GM23338 (cell line): ENCODE measurements around the gene TTC5. TPM values are rescaled to one million over a fixed set of nuclear protein-coding genes. Genes with fewer than 3 reads are reported as not detected.
"Not testable (repeated sequence)": the region's sequence is repeated elsewhere in the genome, so short reads cannot be mapped to it uniquely, and the experiment has no call there.

Source experiments
- ATAC-seq: fragments of 200-7000 bp; cut with Tn5 transposase; 3 replicates; pipeline ENCODE4 v1.9.1; 2020
- DNase-seq: peaks from one replicate; pipeline ENCODE4 v3.0.0-alpha.2; 2015; ENCODE audit warnings: low spot score
- H2AFZ ChIP-seq: fragments of 200-600 bp; sonication (generic); 2 replicates; pipeline ENCODE4 v1.8.0; 2016; ENCODE audit warnings: antibody characterized with exemption, mild to moderate bottlenecking, moderate library complexity
- H3F3A ChIP-seq: fragments of 200-600 bp; sonication (generic); replicated peaks from 2 replicates; pipeline ENCODE4 v1.8.0; 2017; ENCODE audit warnings: antibody characterized with exemption, mixed run types, low read depth
- H3K27ac ChIP-seq: fragments of 200-600 bp; sonication (generic); 2 replicates; pipeline ENCODE4 v1.6.1; 2016; ENCODE audit warnings: low read depth
- H3K27me3 ChIP-seq: fragments of 200-600 bp; sonication (generic); 2 replicates; pipeline ENCODE4 v1.8.0; 2016; ENCODE audit warnings: mild to moderate bottlenecking, mixed run types, moderate library complexity; ENCODE audit not compliant: insufficient read depth
- H3K36me3 ChIP-seq: fragments of 200-600 bp; sonication (generic); 2 replicates; pipeline ENCODE4 v1.8.0; 2016; ENCODE audit warnings: mild to moderate bottlenecking; ENCODE audit not compliant: insufficient read depth
- H3K4me1 ChIP-seq: fragments of 200-600 bp; sonication (generic); 2 replicates; pipeline ENCODE4 v1.8.0; 2016; ENCODE audit warnings: mild to moderate bottlenecking, moderate library complexity; ENCODE audit not compliant: insufficient read depth
- H3K4me2 ChIP-seq: fragments of 200-600 bp; sonication (generic); 2 replicates; pipeline ENCODE4 v1.7.1; 2017; ENCODE audit warnings: mixed run types
- H3K4me3 ChIP-seq: fragments of 200-600 bp; sonication (generic); 2 replicates; pipeline ENCODE4 v1.6.1; 2016; ENCODE audit warnings: mixed run types
- H3K79me2 ChIP-seq: fragments of 200-600 bp; sonication (generic); replicated peaks from 2 replicates; pipeline ENCODE4 v1.8.0; 2017; ENCODE audit warnings: mild to moderate bottlenecking; ENCODE audit not compliant: insufficient read depth
- H3K9me2 ChIP-seq: fragments of 200-600 bp; sonication (generic); 2 replicates; pipeline ENCODE4 v1.8.0; 2017; ENCODE audit not compliant: insufficient read depth
- H4K20me1 ChIP-seq: fragments of 200-600 bp; sonication (generic); replicated peaks from 2 replicates; pipeline ENCODE4 v1.8.0; 2017; ENCODE audit warnings: mild to moderate bottlenecking; ENCODE audit not compliant: insufficient read depth
- H3K27ac Mint-ChIP-seq: 2 replicates; pipeline ENCODE4 v1.8.0; 2020; ENCODE audit warnings: inconsistent platforms, mild to moderate bottlenecking, moderate library complexity, mixed read lengths
- H3K27me3 Mint-ChIP-seq: 3 replicates; pipeline ENCODE4 v1.8.0; 2022; ENCODE audit warnings: low read depth, mild to moderate bottlenecking, moderate library complexity, mixed read lengths, inconsistent platforms; ENCODE audit not compliant: insufficient read depth, poor library complexity
- H3K36me3 Mint-ChIP-seq: 3 replicates; pipeline ENCODE4 v1.8.0; 2021; ENCODE audit warnings: low read depth, mild to moderate bottlenecking, inconsistent platforms, moderate library complexity, mixed read lengths
- H3K4me1 Mint-ChIP-seq: 3 replicates; pipeline ENCODE4 v1.8.0; 2020; ENCODE audit warnings: mild to moderate bottlenecking, inconsistent platforms, mixed read lengths
- H3K4me3 Mint-ChIP-seq: 3 replicates; pipeline ENCODE4 v1.8.0; 2021; ENCODE audit warnings: moderate library complexity, mild to moderate bottlenecking, inconsistent platforms, mixed read lengths
- H3K9me3 Mint-ChIP-seq: 3 replicates; pipeline ENCODE4 v1.8.0; 2020; ENCODE audit warnings: moderate library complexity, mild to moderate bottlenecking, inconsistent platforms, mixed read lengths
- CREB1 ChIP-seq: fragments of 250-450 bp; sonication (Bioruptor Pico); IDR thresholded peaks from 2 replicates; pipeline ENCODE4 v1.5.0; 2020; ENCODE audit warnings: low read depth, mild to moderate bottlenecking, moderate library complexity
- JUNB ChIP-seq: IDR thresholded peaks from one replicate; pipeline ENCODE4 v1.6.1; 2016; ENCODE audit warnings: antibody characterized with exemption; ENCODE audit not compliant: unreplicated experiment
- NANOG ChIP-seq: IDR thresholded peaks from 2 replicates; pipeline ENCODE4 v1.6.1; 2016; ENCODE audit warnings: antibody characterized with exemption, borderline replicate concordance
- POLR2AphosphoS5 ChIP-seq: IDR thresholded peaks from 2 replicates; pipeline ENCODE4 v1.6.1; 2016; ENCODE audit warnings: antibody characterized with exemption, low read depth
- STAT1 ChIP-seq: IDR thresholded peaks from one replicate; pipeline ENCODE4 v1.6.1; 2016; ENCODE audit warnings: antibody characterized with exemption; ENCODE audit not compliant: unreplicated experiment
- ZNF331 ChIP-seq: fragments of 250-450 bp; sonication (Bioruptor Pico); IDR thresholded peaks from 2 replicates; pipeline ENCODE4 v1.5.0; 2020; ENCODE audit warnings: low read depth, mild to moderate bottlenecking, moderate library complexity
- polyA plus RNA-seq: library from polyadenylated mRNA; unstranded; fragments of >200 nt; fragmentation: Nextera tagmentation; extraction: Ambion mirVana; gene quantifications from 2 replicates; pipeline ENCODE4 v1.2.1, GENCODE V29; 2016
- total RNA-seq: library from RNA; depleted of rRNA; stranded (reverse); fragments of >200 nt; shearing (Covaris generic); gene quantifications from 2 replicates; pipeline ENCODE4 v1.2.3, GENCODE V29; 2014
- TF ChIP-seq, protein P1 (sequence below): IDR thresholded peaks from one replicate; pipeline ENCODE4 v1.6.1; 2018; ENCODE audit warnings: antibody characterized with exemption; ENCODE audit not compliant: unreplicated experiment
- TF ChIP-seq, protein P2 (sequence below): IDR thresholded peaks from 2 replicates; pipeline ENCODE4 v1.6.1; 2016; ENCODE audit warnings: antibody characterized with exemption
- TF ChIP-seq, protein P3 (sequence below), 2 experiments: fragments of 200-600 bp in 1 of 2; sonication (generic) in 1 of 2; conservative IDR thresholded peaks; 2 replicates each; pipeline versions ENCODE4 v1.5.1 to v1.6.1; 2016 to 2017; ENCODE audit warnings: antibody characterized with exemption in 2 of 2, low read depth in 2 of 2, mild to moderate bottlenecking in 2 of 2, moderate library complexity in 1 of 2

TTC5 gene
- total and polyA plus RNA-seq, 2 experiments from 2014 or later: 9.3 to 14.6 TPM

DNA sequence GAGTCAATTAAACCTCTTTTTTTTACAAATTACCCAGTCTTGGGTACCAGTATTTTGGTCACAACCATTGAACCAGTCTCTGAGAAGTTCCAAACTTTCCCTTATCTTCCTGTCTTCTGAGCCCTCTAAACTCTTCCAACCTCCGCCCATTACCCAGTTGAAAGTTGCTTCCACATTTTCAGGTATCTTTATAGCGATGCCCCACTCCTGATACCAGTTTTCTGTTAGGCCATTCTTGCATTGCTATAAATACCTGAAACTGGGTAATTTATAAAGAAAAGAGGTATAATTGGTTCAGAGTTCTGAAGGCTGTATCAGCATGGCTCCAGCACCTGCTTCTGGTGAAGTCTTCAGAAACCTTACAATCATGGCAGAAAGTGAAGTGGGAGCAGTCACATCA lies 31.7 kb downstream of the TTC5 start:
- Histone ChIP-seq H4K20me1 (no peaks in the 10 kb centered on the region), H3K4me3 (no peak overlapping the region), H3K36me3 (peaks cover 8% of the 10 kb centered on the region; the same call in 1 of the 2 replicates), H3K79me2 (no peaks in the 10 kb centered on the region), H3F3A (no peaks in the 10 kb centered on the region), H3K9me2 (peaks cover 20% of the 10 kb centered on the region; the same call in 1 of the 2 replicates), H3K27ac (no peak overlapping the region), H3K27me3 (no peaks in the 10 kb centered on the region), H3K4me2 (no peak overlapping the region), H3K4me1 (no peaks in the 10 kb centered on the region), H2AFZ (no peak overlapping the region)
- peaks cover 52% of the 10 kb centered on the region for H3K36me3 Mint-ChIP-seq
- no peak for ATAC-seq
- H3K9me3 Mint-ChIP-seq: peaks cover 81% of the 10 kb centered on the region
- H3K4me3 Mint-ChIP-seq: no peak overlapping the region
- no peak for TF ChIP-seq ZNF331 (CRISPR knock-in tag)
- TF ChIP-seq JUNB: no peak
- no peak overlapping the region for H3K27ac Mint-ChIP-seq
- H3K4me1 Mint-ChIP-seq: 0 out of 3 replicates have a peak, but pooled peaks cover 3% of the 10 kb centered on the region
- peaks cover 7% of the 10 kb centered on the region for H3K27me3 Mint-ChIP-seq
- DNase-seq: no peak

DNA sequence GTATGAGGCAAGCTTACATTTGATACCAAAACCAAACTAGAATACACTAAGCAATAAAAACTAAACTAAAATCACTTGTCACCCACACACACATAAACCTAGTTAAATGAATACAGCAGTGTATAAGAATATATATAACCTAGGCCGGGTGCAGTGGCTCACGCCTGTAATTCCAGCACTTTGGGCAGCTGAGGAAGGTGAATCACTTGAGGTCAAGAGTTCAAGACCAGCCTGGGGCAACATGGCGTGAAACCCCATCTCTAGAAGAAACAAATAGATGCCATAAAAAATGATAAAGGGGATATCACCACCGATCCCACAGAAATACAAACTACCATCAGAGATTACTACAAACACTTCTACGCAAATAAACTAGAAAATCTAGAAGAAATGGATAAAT lies 41.4 kb downstream of the TTC5 start:
- not testable (repeated sequence) for H3K36me3 Mint-ChIP-seq, H3K27me3 ChIP-seq, H3K9me2 ChIP-seq, H3K27me3 Mint-ChIP-seq, H3K36me3 ChIP-seq, H3K4me1 ChIP-seq, H2AFZ ChIP-seq, H3K4me2 ChIP-seq, H4K20me1 ChIP-seq, ATAC-seq, H3K4me1 Mint-ChIP-seq, H3K27ac ChIP-seq, H3K79me2 ChIP-seq, H3K4me3 ChIP-seq, DNase-seq, H3F3A ChIP-seq, H3K4me3 Mint-ChIP-seq, H3K27ac Mint-ChIP-seq
- H3K9me3 Mint-ChIP-seq: peaks cover 53% of the 10 kb centered on the region

DNA sequence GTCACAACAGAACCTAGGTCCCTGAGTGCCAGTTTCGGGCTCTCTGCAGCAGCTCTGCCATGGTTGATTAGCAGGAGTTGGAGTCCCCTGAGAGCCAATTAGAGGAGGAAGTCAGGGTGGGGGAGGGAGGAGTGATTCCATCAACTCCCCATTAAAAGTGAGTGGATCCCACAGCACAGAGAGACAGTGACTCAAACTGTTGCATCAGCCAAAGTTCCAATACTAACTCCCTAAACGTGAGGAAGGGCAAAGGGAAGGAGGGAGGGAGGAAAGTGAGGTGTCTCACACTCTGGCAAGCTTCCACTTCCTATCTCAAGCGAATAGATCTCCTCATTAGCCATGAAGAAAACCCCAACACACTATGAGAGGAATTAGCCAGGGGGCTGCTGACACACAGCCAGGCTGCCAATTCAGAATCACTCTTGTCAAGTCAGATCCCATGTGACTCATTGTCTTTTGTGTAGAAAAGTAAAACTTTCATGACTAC lies 43.1 kb downstream of the TTC5 start:
- ATAC-seq: no peak; the same call in 2 of the 3 replicates
- no peaks in the 10 kb centered on the region for H3K27me3 Mint-ChIP-seq
- Histone ChIP-seq H3K36me3 (no peaks in the 10 kb centered on the region), H3K27me3 (no peaks in the 10 kb centered on the region), H3K4me2 (0 out of 2 replicates have a peak overlapping the region, but pooled peaks have one; percentile 11), H3K9me2 (no peaks in the 10 kb centered on the region), H3K4me1 (0 out of 2 replicates have a peak, but pooled peaks cover 4% of the 10 kb centered on the region), H3K79me2 (no peaks in the 10 kb centered on the region), H2AFZ (peak overlapping the region; percentile 56; the same call in 1 of the 2 replicates), H4K20me1 (no peaks in the 10 kb centered on the region), H3K27ac (no peak overlapping the region), H3F3A (no peaks in the 10 kb centered on the region), H3K4me3 (no peak overlapping the region)
- H3K27ac Mint-ChIP-seq: peak overlapping the region; percentile 78
- H3K9me3 Mint-ChIP-seq: peaks cover 55% of the 10 kb centered on the region
- no peak overlapping the region for H3K4me3 Mint-ChIP-seq
- 0 out of 3 replicates have a peak, but pooled peaks cover 3% of the 10 kb centered on the region for H3K36me3 Mint-ChIP-seq
- DNase-seq: peak; percentile 54
- H3K4me1 Mint-ChIP-seq: peaks cover 9% of the 10 kb centered on the region; the same call in 1 of the 3 replicates
- no peak for TF ChIP-seq POLR2AphosphoS5
- TF ChIP-seq JUNB: no peak
- no peak for TF ChIP-seq NANOG
- TF ChIP-seq, protein P1, sequence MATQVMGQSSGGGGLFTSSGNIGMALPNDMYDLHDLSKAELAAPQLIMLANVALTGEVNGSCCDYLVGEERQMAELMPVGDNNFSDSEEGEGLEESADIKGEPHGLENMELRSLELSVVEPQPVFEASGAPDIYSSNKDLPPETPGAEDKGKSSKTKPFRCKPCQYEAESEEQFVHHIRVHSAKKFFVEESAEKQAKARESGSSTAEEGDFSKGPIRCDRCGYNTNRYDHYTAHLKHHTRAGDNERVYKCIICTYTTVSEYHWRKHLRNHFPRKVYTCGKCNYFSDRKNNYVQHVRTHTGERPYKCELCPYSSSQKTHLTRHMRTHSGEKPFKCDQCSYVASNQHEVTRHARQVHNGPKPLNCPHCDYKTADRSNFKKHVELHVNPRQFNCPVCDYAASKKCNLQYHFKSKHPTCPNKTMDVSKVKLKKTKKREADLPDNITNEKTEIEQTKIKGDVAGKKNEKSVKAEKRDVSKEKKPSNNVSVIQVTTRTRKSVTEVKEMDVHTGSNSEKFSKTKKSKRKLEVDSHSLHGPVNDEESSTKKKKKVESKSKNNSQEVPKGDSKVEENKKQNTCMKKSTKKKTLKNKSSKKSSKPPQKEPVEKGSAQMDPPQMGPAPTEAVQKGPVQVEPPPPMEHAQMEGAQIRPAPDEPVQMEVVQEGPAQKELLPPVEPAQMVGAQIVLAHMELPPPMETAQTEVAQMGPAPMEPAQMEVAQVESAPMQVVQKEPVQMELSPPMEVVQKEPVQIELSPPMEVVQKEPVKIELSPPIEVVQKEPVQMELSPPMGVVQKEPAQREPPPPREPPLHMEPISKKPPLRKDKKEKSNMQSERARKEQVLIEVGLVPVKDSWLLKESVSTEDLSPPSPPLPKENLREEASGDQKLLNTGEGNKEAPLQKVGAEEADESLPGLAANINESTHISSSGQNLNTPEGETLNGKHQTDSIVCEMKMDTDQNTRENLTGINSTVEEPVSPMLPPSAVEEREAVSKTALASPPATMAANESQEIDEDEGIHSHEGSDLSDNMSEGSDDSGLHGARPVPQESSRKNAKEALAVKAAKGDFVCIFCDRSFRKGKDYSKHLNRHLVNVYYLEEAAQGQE: no peak
- TF ChIP-seq STAT1: no peak
- TF ChIP-seq, protein P2, sequence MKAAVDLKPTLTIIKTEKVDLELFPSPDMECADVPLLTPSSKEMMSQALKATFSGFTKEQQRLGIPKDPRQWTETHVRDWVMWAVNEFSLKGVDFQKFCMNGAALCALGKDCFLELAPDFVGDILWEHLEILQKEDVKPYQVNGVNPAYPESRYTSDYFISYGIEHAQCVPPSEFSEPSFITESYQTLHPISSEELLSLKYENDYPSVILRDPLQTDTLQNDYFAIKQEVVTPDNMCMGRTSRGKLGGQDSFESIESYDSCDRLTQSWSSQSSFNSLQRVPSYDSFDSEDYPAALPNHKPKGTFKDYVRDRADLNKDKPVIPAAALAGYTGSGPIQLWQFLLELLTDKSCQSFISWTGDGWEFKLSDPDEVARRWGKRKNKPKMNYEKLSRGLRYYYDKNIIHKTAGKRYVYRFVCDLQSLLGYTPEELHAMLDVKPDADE: no peak
- TF ChIP-seq, protein P3, sequence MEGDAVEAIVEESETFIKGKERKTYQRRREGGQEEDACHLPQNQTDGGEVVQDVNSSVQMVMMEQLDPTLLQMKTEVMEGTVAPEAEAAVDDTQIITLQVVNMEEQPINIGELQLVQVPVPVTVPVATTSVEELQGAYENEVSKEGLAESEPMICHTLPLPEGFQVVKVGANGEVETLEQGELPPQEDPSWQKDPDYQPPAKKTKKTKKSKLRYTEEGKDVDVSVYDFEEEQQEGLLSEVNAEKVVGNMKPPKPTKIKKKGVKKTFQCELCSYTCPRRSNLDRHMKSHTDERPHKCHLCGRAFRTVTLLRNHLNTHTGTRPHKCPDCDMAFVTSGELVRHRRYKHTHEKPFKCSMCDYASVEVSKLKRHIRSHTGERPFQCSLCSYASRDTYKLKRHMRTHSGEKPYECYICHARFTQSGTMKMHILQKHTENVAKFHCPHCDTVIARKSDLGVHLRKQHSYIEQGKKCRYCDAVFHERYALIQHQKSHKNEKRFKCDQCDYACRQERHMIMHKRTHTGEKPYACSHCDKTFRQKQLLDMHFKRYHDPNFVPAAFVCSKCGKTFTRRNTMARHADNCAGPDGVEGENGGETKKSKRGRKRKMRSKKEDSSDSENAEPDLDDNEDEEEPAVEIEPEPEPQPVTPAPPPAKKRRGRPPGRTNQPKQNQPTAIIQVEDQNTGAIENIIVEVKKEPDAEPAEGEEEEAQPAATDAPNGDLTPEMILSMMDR (conservative IDR thresholded peaks at IDR 0.05; ENCODE audit: low read depth in 2 of 2): no peak
- no peak for TF ChIP-seq CREB1 (CRISPR knock-in tag)
